HG03175 (cell line): ENCODE results near the gene NFIC.
A peak's percentile ranks its signal among the peaks of the same experiment; 100 is the strongest.
"Not testable (repeated sequence)": the region's sequence is repeated elsewhere in the genome, so short reads cannot be mapped to it uniquely, and the experiment has no call there.

ENCODE experiments used
- ATAC-seq: cut with Tn5 transposase; IDR thresholded peaks from one replicate; pipeline ENCODE4 v1.9.1; 2021; ENCODE audit warnings: mild to moderate bottlenecking, moderate library complexity; ENCODE audit not compliant: unreplicated experiment

The NFIC gene

GRCh38 chr19:3415695-3416094 lies 49.3 kb downstream of the NFIC start:
- ATAC-seq = no peak

- no peak for ATAC-seq
Observed at GRCh38 chr19:3420244-3420755, 53.9 kb downstream of the NFIC start.

- ATAC-seq = no peak
Observed at GRCh38 chr19:3420909-3421619, 54.7 kb downstream of the NFIC start.

- not testable (repeated sequence) for ATAC-seq
Observed at GRCh38 chr19:3421656-3422055, 55.3 kb downstream of the NFIC start.

- ATAC-seq = no peak
Observed at GRCh38 chr19:3423183-3423829, 56.9 kb downstream of the NFIC start.

- no peak for ATAC-seq
Observed at GRCh38 chr19:3426433-3426832, 60.0 kb downstream of the NFIC start.

- ATAC-seq = not testable (repeated sequence)
Observed at GRCh38 chr19:3430366-3430680, 63.9 kb downstream of the NFIC start.

GRCh38 chr19:3431760-3432397 lies 65.5 kb downstream of the NFIC start:
- no peak for ATAC-seq

- ATAC-seq = no peak
Observed at GRCh38 chr19:3433313-3433712, 66.9 kb downstream of the NFIC start.

- no peak for ATAC-seq
Observed at GRCh38 chr19:3433805-3434540, 67.6 kb downstream of the NFIC start.

GRCh38 chr19:3434630-3435553 lies 68.5 kb downstream of the NFIC start:
- ATAC-seq = peak; percentile 87

- ATAC-seq = no peak
Observed at GRCh38 chr19:3440082-3440481, 73.7 kb downstream of the NFIC start.

GRCh38 chr19:3441089-3441985 lies 75.0 kb downstream of the NFIC start:
- ATAC-seq = no peak

- ATAC-seq = no peak
Observed at GRCh38 chr19:3441986-3442329, 75.6 kb downstream of the NFIC start.

GRCh38 chr19:3442487-3443071 lies 76.2 kb downstream of the NFIC start:
- no peak for ATAC-seq

- ATAC-seq = no peak
Observed at GRCh38 chr19:3443840-3444694, 77.7 kb downstream of the NFIC start.

- no peak for ATAC-seq
Observed at GRCh38 chr19:3444695-3445234, 78.4 kb downstream of the NFIC start.

- not testable (repeated sequence) for ATAC-seq
Observed at GRCh38 chr19:3446657-3447056, 80.3 kb downstream of the NFIC start.
